Liver (tissue), 3 donors: Measurements from ENCODE around the gene NTMT1.

ENCODE experiments used
- EGR1 ChIP-seq, 2 donors: IDR thresholded peaks; 2 replicates each; pipeline ENCODE4 v1.6.1; 2016 to 2018; ENCODE audit warnings: antibody characterized with exemption in 2 of 2, low read depth in 2 of 2
- FOXA1 ChIP-seq: IDR thresholded peaks from 2 replicates; pipeline ENCODE4 v1.6.1; 2016; ENCODE audit warnings: antibody characterized with exemption
- FOXA2 ChIP-seq: IDR thresholded peaks from 2 replicates; pipeline ENCODE4 v1.6.1; 2016; ENCODE audit warnings: antibody characterized with exemption
- GABPA ChIP-seq, 2 donors: IDR thresholded peaks in 1 of 2; conservative IDR thresholded peaks in 1 of 2; 2 replicates each; pipeline ENCODE4 v1.6.1; 2016; ENCODE audit warnings: antibody characterized with exemption in 2 of 2, mild to moderate bottlenecking in 1 of 2, moderate library complexity in 1 of 2
- JUND ChIP-seq, 2 donors: IDR thresholded peaks; 2 replicates each; pipeline ENCODE4 v1.6.1; 2016; ENCODE audit warnings: antibody characterized with exemption in 2 of 2
- RAD21 ChIP-seq, 2 donors: IDR thresholded peaks; 2 replicates each; pipeline ENCODE4 v1.6.1; 2016; ENCODE audit warnings: antibody characterized with exemption in 2 of 2, mild to moderate bottlenecking in 2 of 2
- SP1 ChIP-seq: IDR thresholded peaks from 2 replicates; pipeline ENCODE4 v1.6.1; 2018; ENCODE audit warnings: antibody characterized with exemption, mild to moderate bottlenecking
- TAF1 ChIP-seq: conservative IDR thresholded peaks from 2 replicates; pipeline ENCODE4 v1.6.1; 2016; ENCODE audit warnings: antibody characterized with exemption, mild to moderate bottlenecking
- YY1 ChIP-seq: IDR thresholded peaks from 2 replicates; pipeline ENCODE4 v1.6.1; 2016; ENCODE audit warnings: antibody characterized with exemption, mild to moderate bottlenecking
- TF ChIP-seq, protein P1 (sequence below): fragments of 150-350 bp; IDR thresholded peaks from 2 replicates; pipeline ENCODE4 v1.5.1; 2017; ENCODE audit warnings: improper control_type of control experiment, low read depth, low read length; ENCODE audit not compliant: missing input control
- TF ChIP-seq, protein P2 (sequence below): IDR thresholded peaks from 2 replicates; pipeline ENCODE4 v1.6.1; 2016; ENCODE audit warnings: antibody characterized with exemption
- TF ChIP-seq, protein P3 (sequence below): IDR thresholded peaks from 2 replicates; pipeline ENCODE4 v1.6.1; 2016; ENCODE audit warnings: antibody characterized with exemption
- TF ChIP-seq, protein P4 (sequence below): IDR thresholded peaks from 2 replicates; pipeline ENCODE4 v1.6.1; 2016; ENCODE audit warnings: antibody characterized with exemption, mild to moderate bottlenecking
- TF ChIP-seq, protein P5 (sequence below): IDR thresholded peaks from 2 replicates; pipeline ENCODE4 v1.6.1; 2016; ENCODE audit warnings: antibody characterized with exemption
- donor health status: healthy.
- donor health status: healthy.

DNA sequence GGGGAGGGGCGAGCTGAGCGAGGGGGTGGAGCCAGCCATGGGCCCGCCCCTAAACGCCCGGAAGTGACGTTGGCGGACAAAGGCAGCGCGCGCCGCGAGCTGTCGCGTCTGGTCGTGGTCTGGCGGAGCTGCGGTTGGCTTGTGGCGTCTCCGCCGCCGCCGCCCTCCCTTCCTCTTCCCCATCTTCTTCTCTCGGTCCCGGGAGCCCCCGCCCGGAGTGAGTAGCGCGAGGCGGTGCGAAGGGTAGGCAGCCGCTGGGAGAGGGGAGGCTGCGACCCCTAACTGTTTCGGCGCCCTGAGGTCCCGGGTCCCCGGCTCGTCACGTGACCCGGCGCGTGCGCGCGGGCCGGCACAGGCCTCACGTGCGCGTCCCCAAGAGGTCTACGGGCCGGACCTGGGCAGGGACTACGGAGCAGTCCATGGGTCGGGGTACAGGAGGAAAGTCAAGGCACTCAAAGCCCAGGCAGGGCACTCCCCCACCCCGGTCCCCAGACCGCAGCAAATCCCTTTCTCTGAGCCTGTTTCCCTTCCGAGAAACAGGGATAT, at the start of gene NTMT1:
- TF ChIP-seq, protein P1, sequence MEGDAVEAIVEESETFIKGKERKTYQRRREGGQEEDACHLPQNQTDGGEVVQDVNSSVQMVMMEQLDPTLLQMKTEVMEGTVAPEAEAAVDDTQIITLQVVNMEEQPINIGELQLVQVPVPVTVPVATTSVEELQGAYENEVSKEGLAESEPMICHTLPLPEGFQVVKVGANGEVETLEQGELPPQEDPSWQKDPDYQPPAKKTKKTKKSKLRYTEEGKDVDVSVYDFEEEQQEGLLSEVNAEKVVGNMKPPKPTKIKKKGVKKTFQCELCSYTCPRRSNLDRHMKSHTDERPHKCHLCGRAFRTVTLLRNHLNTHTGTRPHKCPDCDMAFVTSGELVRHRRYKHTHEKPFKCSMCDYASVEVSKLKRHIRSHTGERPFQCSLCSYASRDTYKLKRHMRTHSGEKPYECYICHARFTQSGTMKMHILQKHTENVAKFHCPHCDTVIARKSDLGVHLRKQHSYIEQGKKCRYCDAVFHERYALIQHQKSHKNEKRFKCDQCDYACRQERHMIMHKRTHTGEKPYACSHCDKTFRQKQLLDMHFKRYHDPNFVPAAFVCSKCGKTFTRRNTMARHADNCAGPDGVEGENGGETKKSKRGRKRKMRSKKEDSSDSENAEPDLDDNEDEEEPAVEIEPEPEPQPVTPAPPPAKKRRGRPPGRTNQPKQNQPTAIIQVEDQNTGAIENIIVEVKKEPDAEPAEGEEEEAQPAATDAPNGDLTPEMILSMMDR = no peak
- TF ChIP-seq, protein P2, sequence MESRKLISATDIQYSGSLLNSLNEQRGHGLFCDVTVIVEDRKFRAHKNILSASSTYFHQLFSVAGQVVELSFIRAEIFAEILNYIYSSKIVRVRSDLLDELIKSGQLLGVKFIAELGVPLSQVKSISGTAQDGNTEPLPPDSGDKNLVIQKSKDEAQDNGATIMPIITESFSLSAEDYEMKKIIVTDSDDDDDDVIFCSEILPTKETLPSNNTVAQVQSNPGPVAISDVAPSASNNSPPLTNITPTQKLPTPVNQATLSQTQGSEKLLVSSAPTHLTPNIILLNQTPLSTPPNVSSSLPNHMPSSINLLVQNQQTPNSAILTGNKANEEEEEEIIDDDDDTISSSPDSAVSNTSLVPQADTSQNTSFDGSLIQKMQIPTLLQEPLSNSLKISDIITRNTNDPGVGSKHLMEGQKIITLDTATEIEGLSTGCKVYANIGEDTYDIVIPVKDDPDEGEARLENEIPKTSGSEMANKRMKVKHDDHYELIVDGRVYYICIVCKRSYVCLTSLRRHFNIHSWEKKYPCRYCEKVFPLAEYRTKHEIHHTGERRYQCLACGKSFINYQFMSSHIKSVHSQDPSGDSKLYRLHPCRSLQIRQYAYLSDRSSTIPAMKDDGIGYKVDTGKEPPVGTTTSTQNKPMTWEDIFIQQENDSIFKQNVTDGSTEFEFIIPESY = no peak
- peak; percentile 72 to 88 for TF ChIP-seq GABPA (IDR thresholded peaks at IDR 0.05 in 1 of 2, conservative IDR thresholded peaks at IDR 0.05 in 1 of 2)
- TF ChIP-seq FOXA1 = no peak
- TF ChIP-seq, protein P3, sequence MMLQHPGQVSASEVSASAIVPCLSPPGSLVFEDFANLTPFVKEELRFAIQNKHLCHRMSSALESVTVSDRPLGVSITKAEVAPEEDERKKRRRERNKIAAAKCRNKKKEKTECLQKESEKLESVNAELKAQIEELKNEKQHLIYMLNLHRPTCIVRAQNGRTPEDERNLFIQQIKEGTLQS = no peak
- no peak for TF ChIP-seq EGR1 (IDR thresholded peaks at IDR 0.05; ENCODE audit: low read depth in 2 of 2)
- TF ChIP-seq, protein P4, sequence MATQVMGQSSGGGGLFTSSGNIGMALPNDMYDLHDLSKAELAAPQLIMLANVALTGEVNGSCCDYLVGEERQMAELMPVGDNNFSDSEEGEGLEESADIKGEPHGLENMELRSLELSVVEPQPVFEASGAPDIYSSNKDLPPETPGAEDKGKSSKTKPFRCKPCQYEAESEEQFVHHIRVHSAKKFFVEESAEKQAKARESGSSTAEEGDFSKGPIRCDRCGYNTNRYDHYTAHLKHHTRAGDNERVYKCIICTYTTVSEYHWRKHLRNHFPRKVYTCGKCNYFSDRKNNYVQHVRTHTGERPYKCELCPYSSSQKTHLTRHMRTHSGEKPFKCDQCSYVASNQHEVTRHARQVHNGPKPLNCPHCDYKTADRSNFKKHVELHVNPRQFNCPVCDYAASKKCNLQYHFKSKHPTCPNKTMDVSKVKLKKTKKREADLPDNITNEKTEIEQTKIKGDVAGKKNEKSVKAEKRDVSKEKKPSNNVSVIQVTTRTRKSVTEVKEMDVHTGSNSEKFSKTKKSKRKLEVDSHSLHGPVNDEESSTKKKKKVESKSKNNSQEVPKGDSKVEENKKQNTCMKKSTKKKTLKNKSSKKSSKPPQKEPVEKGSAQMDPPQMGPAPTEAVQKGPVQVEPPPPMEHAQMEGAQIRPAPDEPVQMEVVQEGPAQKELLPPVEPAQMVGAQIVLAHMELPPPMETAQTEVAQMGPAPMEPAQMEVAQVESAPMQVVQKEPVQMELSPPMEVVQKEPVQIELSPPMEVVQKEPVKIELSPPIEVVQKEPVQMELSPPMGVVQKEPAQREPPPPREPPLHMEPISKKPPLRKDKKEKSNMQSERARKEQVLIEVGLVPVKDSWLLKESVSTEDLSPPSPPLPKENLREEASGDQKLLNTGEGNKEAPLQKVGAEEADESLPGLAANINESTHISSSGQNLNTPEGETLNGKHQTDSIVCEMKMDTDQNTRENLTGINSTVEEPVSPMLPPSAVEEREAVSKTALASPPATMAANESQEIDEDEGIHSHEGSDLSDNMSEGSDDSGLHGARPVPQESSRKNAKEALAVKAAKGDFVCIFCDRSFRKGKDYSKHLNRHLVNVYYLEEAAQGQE = peak; percentile 75
- no peak for TF ChIP-seq TAF1
- TF ChIP-seq, protein P5, sequence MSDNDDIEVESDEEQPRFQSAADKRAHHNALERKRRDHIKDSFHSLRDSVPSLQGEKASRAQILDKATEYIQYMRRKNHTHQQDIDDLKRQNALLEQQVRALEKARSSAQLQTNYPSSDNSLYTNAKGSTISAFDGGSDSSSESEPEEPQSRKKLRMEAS = peak; percentile 71
- no peak for TF ChIP-seq YY1
- TF ChIP-seq SP1 = peak; percentile 42
- TF ChIP-seq RAD21 (IDR thresholded peaks at IDR 0.05) = no peak
- no peak for TF ChIP-seq FOXA2
- TF ChIP-seq JUND (IDR thresholded peaks at IDR 0.05) = no peak
